ENCODE data around the gene STAB2. TPM values are rescaled to one million over a fixed set of nuclear protein-coding genes. Genes with fewer than 3 reads are reported as not detected.

STAB2 gene
- total RNA-seq, 1 donor from 2014 or later = not detected

DNA sequence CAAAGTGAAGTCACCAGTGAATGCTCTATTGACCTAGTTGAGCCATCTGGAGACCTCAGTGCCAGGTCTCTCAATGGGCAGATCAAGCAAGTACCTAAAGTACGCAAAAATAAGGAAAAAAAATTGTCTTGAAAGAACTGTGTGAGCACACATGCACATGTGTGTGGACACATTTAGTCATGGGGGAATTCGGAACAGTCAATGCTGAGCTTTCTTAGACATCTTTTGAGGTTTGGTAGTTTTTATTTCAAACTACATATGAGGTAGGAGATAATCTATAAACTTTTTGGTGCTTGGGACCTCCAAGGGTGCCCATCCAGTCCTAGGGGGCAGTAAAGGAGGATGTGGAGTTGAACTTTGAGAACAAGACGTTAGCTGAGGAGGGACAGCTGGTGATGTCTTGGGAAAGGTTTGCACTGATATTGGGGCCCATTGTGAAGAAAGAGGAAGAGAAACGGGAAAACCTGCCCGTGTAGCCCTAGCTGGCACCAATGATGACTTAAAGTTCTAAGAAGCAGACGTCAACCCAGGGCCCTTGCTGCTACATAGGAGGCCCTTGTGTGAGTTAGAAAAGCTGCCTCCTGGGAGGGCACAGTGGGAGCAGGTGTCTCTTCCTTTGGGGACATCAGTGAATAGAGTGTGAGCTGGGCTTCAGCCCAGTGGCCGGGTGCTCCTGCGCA lies 129.6 kb downstream of the STAB2 start:
- TF ChIP-seq, protein P1, sequence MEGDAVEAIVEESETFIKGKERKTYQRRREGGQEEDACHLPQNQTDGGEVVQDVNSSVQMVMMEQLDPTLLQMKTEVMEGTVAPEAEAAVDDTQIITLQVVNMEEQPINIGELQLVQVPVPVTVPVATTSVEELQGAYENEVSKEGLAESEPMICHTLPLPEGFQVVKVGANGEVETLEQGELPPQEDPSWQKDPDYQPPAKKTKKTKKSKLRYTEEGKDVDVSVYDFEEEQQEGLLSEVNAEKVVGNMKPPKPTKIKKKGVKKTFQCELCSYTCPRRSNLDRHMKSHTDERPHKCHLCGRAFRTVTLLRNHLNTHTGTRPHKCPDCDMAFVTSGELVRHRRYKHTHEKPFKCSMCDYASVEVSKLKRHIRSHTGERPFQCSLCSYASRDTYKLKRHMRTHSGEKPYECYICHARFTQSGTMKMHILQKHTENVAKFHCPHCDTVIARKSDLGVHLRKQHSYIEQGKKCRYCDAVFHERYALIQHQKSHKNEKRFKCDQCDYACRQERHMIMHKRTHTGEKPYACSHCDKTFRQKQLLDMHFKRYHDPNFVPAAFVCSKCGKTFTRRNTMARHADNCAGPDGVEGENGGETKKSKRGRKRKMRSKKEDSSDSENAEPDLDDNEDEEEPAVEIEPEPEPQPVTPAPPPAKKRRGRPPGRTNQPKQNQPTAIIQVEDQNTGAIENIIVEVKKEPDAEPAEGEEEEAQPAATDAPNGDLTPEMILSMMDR (IDR thresholded peaks at IDR 0.05) = no peak
- Histone ChIP-seq H3K27ac (no peak overlapping the region), H3K9me3 (no peaks in the 10 kb centered on the region), H3K4me1 (no peaks in the 10 kb centered on the region), H3K36me3 (no peaks in the 10 kb centered on the region), H3K27me3 (no peaks in the 10 kb centered on the region), H3K4me3 (no peak overlapping the region)
- DNase-seq (ENCODE audit: low spot score in 2 of 2) = no peak
- intact Hi-C loops (cut with DNase I) = no loop called here

DNA sequence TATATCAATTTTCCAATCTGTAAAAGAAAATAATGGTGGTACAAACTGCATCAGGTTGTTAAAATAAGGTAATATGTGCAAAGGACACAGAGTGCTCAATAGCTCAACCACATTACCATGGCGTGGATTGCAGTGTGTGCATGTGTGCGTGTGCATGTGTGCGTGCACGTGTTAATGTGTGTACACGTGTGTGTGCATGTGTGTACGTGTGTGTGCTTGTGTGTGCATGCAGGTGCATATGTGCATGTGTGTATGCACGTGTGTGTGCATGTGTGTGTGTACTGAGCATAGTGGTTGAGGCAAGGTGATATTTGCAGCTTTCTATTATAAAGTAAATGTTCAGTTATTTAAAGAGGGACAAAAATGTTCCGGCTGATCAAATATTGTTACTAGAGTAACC lies 138.3 kb downstream of the STAB2 start:
- H3K36me3 ChIP-seq = no peaks in the 10 kb centered on the region
- no peaks in the 10 kb centered on the region for H3K27me3 ChIP-seq
- no peak for DNase-seq (ENCODE audit: low spot score in 2 of 2)
- H3K4me1 ChIP-seq = no peaks in the 10 kb centered on the region
- H3K4me3 ChIP-seq = no peak overlapping the region
- intact Hi-C loops (cut with DNase I) = no loop called here
- H3K27ac ChIP-seq = no peak overlapping the region
- no peaks in the 10 kb centered on the region for H3K9me3 ChIP-seq
- TF ChIP-seq, protein P1 (IDR thresholded peaks at IDR 0.05) = no peak

DNA sequence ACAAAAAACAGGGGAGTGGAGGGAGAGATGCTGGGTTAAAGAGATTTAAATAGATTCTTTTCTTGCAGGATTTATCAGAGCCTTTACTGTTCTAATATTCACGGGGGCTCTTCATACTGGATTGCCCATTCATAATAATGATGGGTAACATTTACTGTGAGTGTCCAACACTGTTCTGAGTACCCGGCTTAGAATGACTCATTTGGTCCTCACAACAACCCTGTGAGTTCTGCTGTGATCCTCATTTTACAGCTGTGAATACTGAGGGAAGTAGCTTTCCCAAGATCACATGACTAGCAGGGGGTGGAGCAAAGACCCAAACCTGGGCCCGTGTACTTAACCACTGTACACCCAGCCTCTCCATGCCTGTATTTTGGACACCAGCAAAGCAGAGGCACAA lies 140.6 kb downstream of the STAB2 start:
- H3K27ac ChIP-seq = no peak overlapping the region
- no peak overlapping the region for H3K4me3 ChIP-seq
- H3K9me3 ChIP-seq = peaks cover 0 to 5% of the 10 kb centered on the region in 2 donors
- no peaks in the 10 kb centered on the region for H3K4me1 ChIP-seq
- TF ChIP-seq, protein P1 (IDR thresholded peaks at IDR 0.05) = no peak
- DNase-seq (ENCODE audit: low spot score in 2 of 2) = no peak
- no peaks in the 10 kb centered on the region for H3K36me3 ChIP-seq
- no peaks in the 10 kb centered on the region for H3K27me3 ChIP-seq
- intact Hi-C loops (cut with DNase I) = no loop called here

DNA sequence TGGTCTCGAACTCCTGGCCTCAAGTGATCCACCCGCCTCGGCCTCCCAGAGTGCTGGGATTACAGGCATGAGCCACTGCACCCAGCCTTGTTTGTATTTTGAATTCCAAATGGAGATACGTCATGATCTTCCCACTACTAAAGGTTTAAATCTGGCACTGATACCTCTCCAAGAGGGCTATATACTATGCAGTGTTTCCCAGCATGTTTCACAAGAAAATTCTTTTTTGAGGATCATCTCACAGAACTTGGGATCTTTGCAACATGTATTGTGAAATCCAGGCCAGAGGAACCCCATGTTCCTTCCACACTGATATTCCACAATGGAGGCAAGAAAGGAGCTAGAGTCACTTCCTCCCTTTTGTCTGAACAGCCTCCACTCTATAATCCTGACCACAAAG lies 141.2 kb downstream of the STAB2 start:
- intact Hi-C loops (cut with DNase I) = no loop called here
- TF ChIP-seq, protein P1 (IDR thresholded peaks at IDR 0.05) = no peak
- DNase-seq (ENCODE audit: low spot score in 2 of 2) = no peak
- H3K4me1 ChIP-seq = no peaks in the 10 kb centered on the region
- no peaks in the 10 kb centered on the region for H3K36me3 ChIP-seq
- no peak overlapping the region for H3K27ac ChIP-seq
- peaks cover 0 to 5% of the 10 kb centered on the region in 2 donors for H3K9me3 ChIP-seq
- no peaks in the 10 kb centered on the region for H3K27me3 ChIP-seq
- H3K4me3 ChIP-seq = no peak overlapping the region

DNA sequence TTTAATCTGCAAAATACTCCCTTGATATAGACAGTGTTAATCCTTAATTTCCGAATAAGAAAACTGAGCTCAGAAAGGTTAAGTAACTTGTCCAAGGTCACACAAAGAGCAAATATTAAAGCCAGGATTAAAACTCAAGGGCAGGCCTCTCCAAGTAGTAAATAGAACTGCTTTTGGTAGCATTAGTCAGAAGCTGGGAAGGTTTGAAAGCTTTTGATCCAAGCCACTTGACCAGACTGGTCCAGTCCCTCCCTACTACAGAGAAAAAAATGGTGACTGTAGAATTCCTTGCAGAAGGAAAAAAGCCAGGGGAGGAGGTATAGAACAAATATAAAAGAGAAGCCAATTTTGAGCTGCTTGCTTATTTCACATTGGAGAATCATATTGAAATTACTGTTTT lies 142.4 kb downstream of the STAB2 start:
- Histone ChIP-seq H3K27me3 (no peaks in the 10 kb centered on the region), H3K4me3 (no peak overlapping the region), H3K9me3 (peaks cover 0 to 5% of the 10 kb centered on the region in 2 donors), H3K27ac (no peak overlapping the region), H3K36me3 (no peaks in the 10 kb centered on the region), H3K4me1 (no peaks in the 10 kb centered on the region)
- TF ChIP-seq, protein P1 (IDR thresholded peaks at IDR 0.05) = no peak
- intact Hi-C loops (cut with DNase I) = no loop called here
- DNase-seq (ENCODE audit: low spot score in 2 of 2) = no peak

DNA sequence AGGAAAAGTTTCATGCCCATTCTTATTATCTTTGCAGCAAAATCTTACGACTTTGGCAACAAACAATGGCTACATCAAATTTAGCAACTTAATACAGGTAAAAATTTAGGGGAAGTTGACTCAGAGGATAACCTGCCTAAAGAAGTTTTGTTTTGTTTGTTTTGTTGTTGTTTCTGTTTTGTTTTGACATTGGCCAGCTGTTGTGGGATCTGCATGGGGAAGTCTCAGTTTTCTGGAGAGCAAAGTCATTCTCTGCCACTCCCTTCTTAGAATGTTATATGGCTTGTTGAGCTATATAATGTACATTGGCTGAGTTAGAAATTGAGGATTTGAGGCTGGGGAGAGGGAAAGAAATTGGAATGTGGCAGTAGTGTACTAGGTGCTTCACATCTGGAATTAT lies 144.5 kb downstream of the STAB2 start:
- H3K36me3 ChIP-seq = no peaks in the 10 kb centered on the region
- H3K27me3 ChIP-seq = no peaks in the 10 kb centered on the region
- intact Hi-C loops (cut with DNase I) = no loop called here
- DNase-seq (ENCODE audit: low spot score in 2 of 2) = no peak
- no peak overlapping the region for H3K4me3 ChIP-seq
- H3K27ac ChIP-seq = no peak overlapping the region
- H3K9me3 ChIP-seq = peaks cover 0 to 5% of the 10 kb centered on the region in 2 donors
- no peaks in the 10 kb centered on the region for H3K4me1 ChIP-seq
- TF ChIP-seq, protein P1 (IDR thresholded peaks at IDR 0.05) = no peak
